Measurements from ENCODE around the gene ITGB6.
"Not testable (repeated sequence)": the region's sequence is repeated elsewhere in the genome, so short reads cannot be mapped to it uniquely, and the experiment has no call there.

Gene ITGB6

DNA sequence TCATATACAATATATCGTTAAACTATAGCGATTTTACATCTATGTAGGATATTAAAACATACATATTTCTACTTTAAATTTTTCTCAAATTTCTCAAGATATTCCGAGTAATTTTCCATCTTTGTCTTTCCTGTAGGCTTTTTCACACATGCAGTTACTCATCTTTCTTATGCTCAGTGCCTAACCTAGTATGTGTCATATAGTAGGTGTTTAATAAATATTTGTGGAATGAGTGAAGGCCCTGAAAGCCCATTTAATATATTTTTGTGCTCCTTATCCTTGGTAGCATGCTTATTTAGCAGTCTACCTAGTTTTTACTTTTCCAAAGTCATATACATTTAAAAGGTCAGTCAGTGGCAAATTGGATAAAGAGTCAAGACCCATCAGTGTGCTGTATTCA, 67.3 kb downstream of the ITGB6 start:
- Histone ChIP-seq H3K4me3 (ENCODE audit: low read length) (no peak overlapping the region), H3K36me3 (ENCODE audit: control insufficient read depth, insufficient read depth, low read length, severe bottlenecking) (no peaks in the 10 kb centered on the region), H3K9ac (ENCODE audit: low read length) (no peak overlapping the region), H3K4me1 (ENCODE audit: control insufficient read depth, insufficient read depth, low read length) (no peaks in the 10 kb centered on the region), H3K27me3 (replicated peaks; ENCODE audit: control insufficient read depth, insufficient read depth, low read length) (no peaks in the 10 kb centered on the region), H3K9me3 (ENCODE audit: control insufficient read depth, low read length) (no peaks in the 10 kb centered on the region)
- DNase-seq (ENCODE audit: low read depth): no peak

DNA sequence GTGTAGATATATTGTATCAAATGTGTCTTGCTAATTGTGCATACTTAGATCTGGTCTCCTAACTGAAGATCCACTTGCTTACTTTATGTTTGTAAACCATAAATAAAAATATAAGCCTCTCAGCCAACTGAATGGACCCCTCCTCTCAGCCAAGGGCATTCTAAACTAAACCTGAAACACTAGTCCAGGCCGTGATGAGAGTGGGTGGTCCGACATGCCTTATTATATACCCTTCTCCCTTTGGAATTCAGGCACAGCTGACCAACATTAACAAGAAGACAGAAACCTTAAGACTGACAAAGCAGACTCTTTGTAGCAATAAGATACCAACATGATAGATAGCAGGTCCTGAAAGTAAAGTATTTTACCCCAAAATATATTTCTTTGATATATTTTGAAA, 73.3 kb downstream of the ITGB6 start:
- Histone ChIP-seq H3K9ac (ENCODE audit: low read length) (no peak overlapping the region), H3K36me3 (ENCODE audit: control insufficient read depth, insufficient read depth, low read length, severe bottlenecking) (no peaks in the 10 kb centered on the region), H3K27me3 (replicated peaks; ENCODE audit: control insufficient read depth, insufficient read depth, low read length) (no peaks in the 10 kb centered on the region), H3K4me3 (ENCODE audit: low read length) (no peak overlapping the region), H3K9me3 (ENCODE audit: control insufficient read depth, low read length) (no peaks in the 10 kb centered on the region), H3K4me1 (ENCODE audit: control insufficient read depth, insufficient read depth, low read length) (no peaks in the 10 kb centered on the region)
- DNase-seq (ENCODE audit: low read depth): no peak

DNA sequence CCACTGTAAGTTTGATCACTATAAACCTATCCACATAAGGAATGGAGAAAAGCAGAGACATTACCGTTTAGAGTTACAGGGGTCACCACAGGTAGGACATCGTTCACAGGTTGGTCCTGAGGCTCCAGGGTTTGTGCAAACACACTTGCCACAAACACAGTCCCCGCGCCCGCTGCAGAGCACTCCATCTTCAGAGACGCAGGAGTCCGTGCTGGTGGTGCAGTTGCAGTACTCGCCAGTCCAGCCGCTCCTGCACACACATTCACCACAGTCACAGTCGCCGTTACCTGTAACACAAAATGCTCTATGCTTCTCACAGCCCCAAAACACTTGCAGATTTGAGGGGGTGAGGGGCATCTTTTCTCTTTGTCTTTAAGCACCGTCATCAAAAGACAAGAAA, 73.8 kb downstream of the ITGB6 start:
- DNase-seq (ENCODE audit: low read depth): no peak
- no peaks in the 10 kb centered on the region for H3K9me3 ChIP-seq (ENCODE audit: control insufficient read depth, low read length)
- H3K4me3 ChIP-seq (ENCODE audit: low read length): no peak overlapping the region

DNA sequence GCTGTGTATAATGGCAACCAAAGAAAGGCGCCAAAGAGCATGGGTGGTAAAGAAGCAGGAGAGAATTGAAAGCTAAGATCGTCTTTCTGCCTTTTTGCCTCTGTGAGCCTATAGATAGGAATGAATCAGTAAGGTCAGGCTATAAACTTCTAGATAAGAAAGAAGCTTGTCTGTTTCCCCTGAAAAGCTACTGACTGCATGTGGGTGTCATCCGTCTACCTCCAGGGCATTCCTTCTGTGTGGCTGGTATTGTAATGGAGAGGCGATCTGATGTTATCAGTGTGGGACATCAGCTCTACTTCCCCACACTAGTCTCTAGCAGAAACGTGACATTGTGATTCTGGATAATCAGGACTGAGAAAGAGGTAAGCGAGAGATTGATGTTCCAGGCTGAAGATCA, 74.2 kb downstream of the ITGB6 start:
- H3K36me3 ChIP-seq (ENCODE audit: control insufficient read depth, insufficient read depth, low read length, severe bottlenecking): no peaks in the 10 kb centered on the region
- H3K27me3 ChIP-seq (replicated peaks; ENCODE audit: control insufficient read depth, insufficient read depth, low read length): no peaks in the 10 kb centered on the region
- H3K4me1 ChIP-seq (ENCODE audit: control insufficient read depth, insufficient read depth, low read length): no peaks in the 10 kb centered on the region
- no peak for DNase-seq (ENCODE audit: low read depth)
- no peaks in the 10 kb centered on the region for H3K9me3 ChIP-seq (ENCODE audit: control insufficient read depth, low read length)
- no peak overlapping the region for H3K4me3 ChIP-seq (ENCODE audit: low read length)
- H3K9ac ChIP-seq (ENCODE audit: low read length): no peak overlapping the region

More for the DNA sequence above, 73.8 kb downstream of the ITGB6 start:
- H3K4me1 ChIP-seq (ENCODE audit: control insufficient read depth, insufficient read depth, low read length): no peaks in the 10 kb centered on the region
- no peak overlapping the region for H3K9ac ChIP-seq (ENCODE audit: low read length)
- no peaks in the 10 kb centered on the region for H3K36me3 ChIP-seq (ENCODE audit: control insufficient read depth, insufficient read depth, low read length, severe bottlenecking)
- no peaks in the 10 kb centered on the region for H3K27me3 ChIP-seq (replicated peaks; ENCODE audit: control insufficient read depth, insufficient read depth, low read length)

DNA sequence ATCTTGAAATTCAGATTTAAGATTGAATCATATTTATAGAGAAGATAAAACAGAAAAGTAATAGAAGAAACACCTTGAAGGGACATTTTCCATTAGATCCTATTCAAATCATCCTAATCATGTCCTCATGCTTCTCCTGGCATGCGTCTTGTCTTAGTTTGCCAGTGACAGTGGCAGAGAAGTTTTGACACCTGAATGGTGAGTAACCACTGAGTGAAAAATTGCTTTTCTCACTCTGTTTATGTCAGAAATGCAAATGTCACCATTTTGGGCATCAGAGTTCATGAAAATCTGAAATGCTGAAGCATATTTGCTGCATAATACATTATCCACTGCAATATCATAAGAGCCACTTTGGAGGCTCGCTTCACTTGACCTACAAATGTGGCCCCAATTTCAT, 74.7 kb downstream of the ITGB6 start:
- Histone ChIP-seq H3K9me3 (ENCODE audit: control insufficient read depth, low read length) (no peaks in the 10 kb centered on the region), H3K27me3 (replicated peaks; ENCODE audit: control insufficient read depth, insufficient read depth, low read length) (no peaks in the 10 kb centered on the region), H3K9ac (ENCODE audit: low read length) (no peak overlapping the region), H3K4me3 (ENCODE audit: low read length) (no peak overlapping the region), H3K4me1 (ENCODE audit: control insufficient read depth, insufficient read depth, low read length) (no peaks in the 10 kb centered on the region), H3K36me3 (ENCODE audit: control insufficient read depth, insufficient read depth, low read length, severe bottlenecking) (no peaks in the 10 kb centered on the region)
- no peak for DNase-seq (ENCODE audit: low read depth)

DNA sequence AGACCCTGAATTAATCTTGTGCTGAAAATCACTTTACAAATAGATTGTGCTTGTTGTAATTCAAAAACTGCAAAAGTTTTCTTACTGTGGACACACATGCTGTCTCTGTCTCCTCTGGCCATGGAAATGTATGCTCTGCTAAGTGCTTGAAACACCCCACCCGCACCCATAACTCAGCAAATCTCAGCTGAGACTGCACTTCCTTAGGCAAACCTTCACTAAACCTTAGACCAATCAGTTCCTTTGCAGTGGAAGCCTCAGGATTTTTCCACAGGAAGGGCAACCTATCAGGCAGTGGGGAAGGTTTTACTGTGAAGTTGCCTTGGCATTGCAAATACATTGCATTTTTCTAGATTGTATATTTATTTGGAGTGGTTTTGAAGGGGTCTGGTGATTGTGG, 75.5 kb downstream of the ITGB6 start:
- no peak overlapping the region for H3K4me3 ChIP-seq (ENCODE audit: low read length)
- H3K4me1 ChIP-seq (ENCODE audit: control insufficient read depth, insufficient read depth, low read length): no peaks in the 10 kb centered on the region
- H3K36me3 ChIP-seq (ENCODE audit: control insufficient read depth, insufficient read depth, low read length, severe bottlenecking): no peaks in the 10 kb centered on the region
- no peak overlapping the region for H3K9ac ChIP-seq (ENCODE audit: low read length)
- no peak for DNase-seq (ENCODE audit: low read depth)
- H3K9me3 ChIP-seq (ENCODE audit: control insufficient read depth, low read length): no peaks in the 10 kb centered on the region
- no peaks in the 10 kb centered on the region for H3K27me3 ChIP-seq (replicated peaks; ENCODE audit: control insufficient read depth, insufficient read depth, low read length)

DNA sequence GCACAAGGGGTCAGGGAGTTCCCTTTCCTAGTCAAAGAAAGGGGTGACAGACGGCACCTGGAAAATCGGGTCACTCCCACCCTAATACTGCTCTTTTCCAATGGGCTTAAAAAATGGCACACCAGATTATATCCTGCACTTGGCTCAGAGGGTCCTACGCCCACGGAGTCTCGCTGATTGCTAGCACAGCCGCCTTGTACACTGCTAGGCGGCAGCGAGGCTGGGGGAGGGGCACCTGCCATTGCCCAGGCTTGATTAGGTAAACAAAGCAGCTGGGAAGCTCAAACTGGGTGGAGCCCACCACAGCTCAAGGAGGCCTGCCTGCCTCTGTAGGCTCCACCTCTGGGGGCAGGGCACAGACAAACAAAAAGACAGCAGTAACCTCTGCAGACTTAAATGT, 85.4 kb downstream of the ITGB6 start:
- H3K9ac ChIP-seq (ENCODE audit: low read length); H3K4me3 ChIP-seq (ENCODE audit: low read length); H3K36me3 ChIP-seq (ENCODE audit: control insufficient read depth, insufficient read depth, low read length, severe bottlenecking); DNase-seq (ENCODE audit: low read depth); H3K9me3 ChIP-seq (ENCODE audit: control insufficient read depth, low read length); H3K27me3 ChIP-seq (replicated peaks; ENCODE audit: control insufficient read depth, insufficient read depth, low read length): not testable (repeated sequence)
- H3K4me1 ChIP-seq (ENCODE audit: control insufficient read depth, insufficient read depth, low read length): peaks cover 15% of the 10 kb centered on the region

DNA sequence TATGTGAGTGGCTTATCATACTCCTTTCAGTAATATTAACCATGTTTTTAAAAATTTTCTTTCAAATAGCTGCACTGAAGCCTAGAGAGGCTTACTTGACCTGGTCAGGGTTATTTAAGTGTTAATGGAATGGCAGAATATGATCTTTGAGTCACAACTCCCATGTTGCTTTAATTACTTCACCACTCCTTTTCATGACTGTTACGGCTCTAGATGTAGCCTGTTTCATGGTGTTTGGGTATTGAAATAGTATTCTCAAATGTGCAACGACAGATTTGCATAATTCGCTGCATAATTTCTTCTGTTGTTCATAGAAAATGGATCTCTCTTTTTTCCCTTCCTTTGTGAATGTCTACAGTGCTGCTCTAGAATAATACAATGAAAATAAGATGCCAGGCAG, 86.1 kb downstream of the ITGB6 start:
- H3K9me3 ChIP-seq (ENCODE audit: control insufficient read depth, low read length): no peaks in the 10 kb centered on the region
- H3K27me3 ChIP-seq (replicated peaks; ENCODE audit: control insufficient read depth, insufficient read depth, low read length): no peaks in the 10 kb centered on the region
- H3K36me3 ChIP-seq (ENCODE audit: control insufficient read depth, insufficient read depth, low read length, severe bottlenecking): no peaks in the 10 kb centered on the region
- no peak for DNase-seq (ENCODE audit: low read depth)
- no peak overlapping the region for H3K9ac ChIP-seq (ENCODE audit: low read length)
- H3K4me1 ChIP-seq (ENCODE audit: control insufficient read depth, insufficient read depth, low read length): peaks cover 22% of the 10 kb centered on the region
- H3K4me3 ChIP-seq (ENCODE audit: low read length): no peak overlapping the region

DNA sequence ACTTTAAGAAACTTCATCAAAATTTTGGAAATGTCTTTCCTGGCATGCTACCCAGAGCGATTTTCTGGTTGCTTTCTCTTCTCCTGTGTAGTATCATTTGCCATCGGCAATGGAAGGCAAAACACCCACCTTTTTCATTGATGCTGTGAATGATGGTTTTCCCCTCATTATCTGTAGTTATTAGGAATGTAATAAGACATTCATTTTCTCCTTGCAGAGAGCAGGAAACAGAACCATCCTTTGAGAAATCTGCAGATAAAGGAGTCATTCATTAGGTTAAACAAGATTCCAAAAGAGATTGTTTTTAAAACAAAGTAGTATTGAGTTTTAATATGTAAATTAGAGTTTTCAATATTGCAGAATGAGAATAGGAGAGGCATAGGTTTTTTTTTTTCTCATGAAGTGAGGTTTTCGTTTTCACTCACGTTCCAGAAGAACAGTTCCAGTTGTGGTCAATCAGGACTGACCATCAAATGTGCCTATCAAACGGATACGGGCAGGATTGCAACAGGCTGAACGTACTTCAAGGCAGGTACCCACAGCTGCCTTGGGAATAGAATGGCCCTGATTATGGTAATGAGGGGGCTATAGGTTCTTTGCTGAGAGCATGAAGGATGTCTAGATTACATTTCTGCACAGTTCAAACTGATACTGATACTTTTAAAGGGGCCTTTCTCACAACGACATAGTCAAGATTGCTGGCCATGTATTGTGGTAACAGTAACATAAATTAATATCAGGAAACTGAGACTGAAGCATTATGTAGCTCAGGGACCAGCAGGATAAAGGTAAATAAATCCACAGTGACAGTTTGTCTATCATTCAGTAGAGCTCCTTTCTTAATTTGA, 87.9 kb downstream of the ITGB6 start:
- Histone ChIP-seq H3K4me3 (ENCODE audit: low read length) (no peak overlapping the region), H3K36me3 (ENCODE audit: control insufficient read depth, insufficient read depth, low read length, severe bottlenecking) (no peaks in the 10 kb centered on the region), H3K27me3 (replicated peaks; ENCODE audit: control insufficient read depth, insufficient read depth, low read length) (no peaks in the 10 kb centered on the region), H3K4me1 (ENCODE audit: control insufficient read depth, insufficient read depth, low read length) (peaks cover 28% of the 10 kb centered on the region), H3K9me3 (ENCODE audit: control insufficient read depth, low read length) (no peaks in the 10 kb centered on the region), H3K9ac (ENCODE audit: low read length) (no peak overlapping the region)
- DNase-seq (ENCODE audit: low read depth): no peak

DNA sequence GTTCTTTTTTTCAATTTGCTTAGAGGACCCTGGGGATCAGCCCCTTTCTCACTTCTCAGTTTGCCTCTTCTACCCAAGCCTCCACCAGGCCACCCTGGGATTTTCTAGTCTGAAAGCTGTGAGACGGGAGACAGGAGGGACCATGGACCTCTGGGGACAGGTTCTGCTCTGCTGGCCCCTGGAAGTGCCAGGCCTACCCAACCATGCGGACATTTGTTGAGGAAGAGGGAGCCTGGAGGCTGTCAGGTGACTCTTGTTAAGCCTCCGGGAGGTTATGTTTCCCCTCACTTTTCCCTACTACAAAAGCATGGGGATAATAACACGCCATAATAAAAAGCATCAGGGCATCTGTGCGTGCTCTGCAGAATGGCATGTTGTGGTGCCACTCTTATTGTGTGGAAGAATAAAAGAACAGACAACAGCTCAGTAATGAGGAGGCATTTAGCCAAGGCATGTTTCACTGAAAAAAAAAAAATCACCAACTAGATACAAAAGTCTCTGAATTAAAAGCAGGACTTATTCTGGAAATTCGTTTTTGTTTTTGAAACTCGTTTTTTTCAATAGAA, 89.3 kb downstream of the ITGB6 start:
- H3K4me1 ChIP-seq (ENCODE audit: control insufficient read depth, insufficient read depth, low read length): peaks cover 28% of the 10 kb centered on the region
- no peaks in the 10 kb centered on the region for H3K27me3 ChIP-seq (replicated peaks; ENCODE audit: control insufficient read depth, insufficient read depth, low read length)
- no peak overlapping the region for H3K4me3 ChIP-seq (ENCODE audit: low read length)
- H3K36me3 ChIP-seq (ENCODE audit: control insufficient read depth, insufficient read depth, low read length, severe bottlenecking): no peaks in the 10 kb centered on the region
- no peak for DNase-seq (ENCODE audit: low read depth)
- H3K9me3 ChIP-seq (ENCODE audit: control insufficient read depth, low read length): no peaks in the 10 kb centered on the region
- peak overlapping the region; percentile 44 for H3K9ac ChIP-seq (ENCODE audit: low read length)

DNA sequence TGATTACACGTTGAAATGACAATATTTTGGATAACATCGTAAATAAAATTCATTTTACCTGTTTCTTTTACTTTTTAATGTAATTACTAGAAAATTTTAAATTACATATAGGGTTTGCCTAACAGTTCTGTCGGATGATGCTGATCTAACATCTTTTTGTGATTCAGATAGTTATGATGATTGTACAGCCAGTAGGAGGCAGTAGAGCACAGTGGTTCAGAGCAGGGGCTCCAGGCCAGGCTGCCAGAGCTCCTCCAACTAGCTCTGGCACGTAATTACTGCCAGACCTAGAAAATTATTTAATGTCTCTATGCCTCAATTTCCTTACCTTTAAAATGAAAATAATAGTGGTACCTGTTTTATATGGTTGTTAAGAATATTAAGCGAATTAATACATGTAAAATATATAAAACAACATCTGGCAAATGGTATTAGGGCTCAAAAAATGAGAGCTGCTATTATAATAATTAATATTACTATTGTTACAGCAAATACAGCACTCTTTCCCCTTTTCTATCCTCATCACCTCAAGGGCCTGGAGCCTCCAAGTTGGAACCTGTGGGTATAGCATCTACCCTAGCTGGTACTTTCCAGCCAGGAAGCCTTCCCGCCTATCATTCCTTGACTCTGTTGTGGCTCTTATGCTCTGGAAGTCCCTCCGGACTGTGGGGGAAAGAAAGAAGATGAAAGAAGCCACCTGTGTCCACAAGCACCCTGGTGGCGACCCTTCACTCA, 90.0 kb downstream of the ITGB6 start:
- H3K27me3 ChIP-seq (replicated peaks; ENCODE audit: control insufficient read depth, insufficient read depth, low read length): no peaks in the 10 kb centered on the region
- peak overlapping the region; percentile 62 for H3K9ac ChIP-seq (ENCODE audit: low read length)
- no peak overlapping the region for H3K4me3 ChIP-seq (ENCODE audit: low read length)
- H3K9me3 ChIP-seq (ENCODE audit: control insufficient read depth, low read length): no peaks in the 10 kb centered on the region
- H3K4me1 ChIP-seq (ENCODE audit: control insufficient read depth, insufficient read depth, low read length): peaks cover 28% of the 10 kb centered on the region
- no peaks in the 10 kb centered on the region for H3K36me3 ChIP-seq (ENCODE audit: control insufficient read depth, insufficient read depth, low read length, severe bottlenecking)
- DNase-seq (ENCODE audit: low read depth): peak; percentile 95

Data from adipocyte (in vitro differentiated cells).